ENCODE measurements around the gene OPTC.

DNA sequence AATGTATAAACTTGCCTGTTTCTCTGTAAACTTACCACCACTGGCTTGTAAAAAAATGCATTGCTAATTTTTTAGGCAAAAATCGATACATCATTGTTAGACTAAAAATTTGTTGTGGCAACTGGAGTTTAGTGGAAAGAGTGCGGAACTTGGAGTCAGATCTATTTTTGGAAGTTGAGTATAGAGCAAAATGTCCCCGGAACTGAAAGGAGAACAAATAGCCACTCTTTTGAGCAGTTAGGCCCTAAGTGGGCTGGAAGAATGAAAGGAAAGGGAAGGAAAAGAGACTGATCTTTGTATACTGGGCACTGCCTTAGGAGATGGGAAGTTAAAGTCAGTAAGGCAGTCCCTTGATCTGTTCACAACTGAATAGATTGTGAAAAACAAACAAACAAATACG lies 30.2 kb downstream of the OPTC start:
- TF ChIP-seq, protein P1, sequence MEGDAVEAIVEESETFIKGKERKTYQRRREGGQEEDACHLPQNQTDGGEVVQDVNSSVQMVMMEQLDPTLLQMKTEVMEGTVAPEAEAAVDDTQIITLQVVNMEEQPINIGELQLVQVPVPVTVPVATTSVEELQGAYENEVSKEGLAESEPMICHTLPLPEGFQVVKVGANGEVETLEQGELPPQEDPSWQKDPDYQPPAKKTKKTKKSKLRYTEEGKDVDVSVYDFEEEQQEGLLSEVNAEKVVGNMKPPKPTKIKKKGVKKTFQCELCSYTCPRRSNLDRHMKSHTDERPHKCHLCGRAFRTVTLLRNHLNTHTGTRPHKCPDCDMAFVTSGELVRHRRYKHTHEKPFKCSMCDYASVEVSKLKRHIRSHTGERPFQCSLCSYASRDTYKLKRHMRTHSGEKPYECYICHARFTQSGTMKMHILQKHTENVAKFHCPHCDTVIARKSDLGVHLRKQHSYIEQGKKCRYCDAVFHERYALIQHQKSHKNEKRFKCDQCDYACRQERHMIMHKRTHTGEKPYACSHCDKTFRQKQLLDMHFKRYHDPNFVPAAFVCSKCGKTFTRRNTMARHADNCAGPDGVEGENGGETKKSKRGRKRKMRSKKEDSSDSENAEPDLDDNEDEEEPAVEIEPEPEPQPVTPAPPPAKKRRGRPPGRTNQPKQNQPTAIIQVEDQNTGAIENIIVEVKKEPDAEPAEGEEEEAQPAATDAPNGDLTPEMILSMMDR (IDR thresholded peaks at IDR 0.05), result no peak
- no peak for TF ChIP-seq POLR2A (IDR thresholded peaks at IDR 0.05)

Measured in sigmoid colon (tissue), 3 donors.